T-cell (primary cell): ENCODE measurements around the gene DCC. TPM values are rescaled to one million over a fixed set of nuclear protein-coding genes. Genes with fewer than 3 reads are reported as not detected.
"Not testable (repeated sequence)": the region's sequence is repeated elsewhere in the genome, so short reads cannot be mapped to it uniquely, and the experiment has no call there.

ENCODE experiments used
- ATAC-seq, 4 experiments: fragments of 200-7000 bp in 3 of 4; fragments of 150-1000 bp in 1 of 4; cut with Tn5 transposase; replicated peaks in 1 of 4; 1 replicate in 3 of 4; 2 replicates in 1 of 4; pipeline ENCODE4 v1.10.0; 2021; ENCODE audit warnings: moderate library complexity in 3 of 4, mild to moderate bottlenecking in 2 of 4, moderate number of reproducible peaks in 1 of 4
- CTCF ChIA-PET, 2 donors: fragments of 300-600 bp; sonication (Branson Sonifier 250); formaldehyde crosslinking; loops; one replicate each; lab custom pipeline; 2022; ENCODE audit warnings: antibody characterized with exemption in 2 of 2; lab: Charles Lee
- POLR2A ChIA-PET, 2 donors: fragments of 300-600 bp; sonication (Branson Sonifier 250); formaldehyde crosslinking; loops; one replicate each; lab custom pipeline; 2022; ENCODE audit warnings: antibody characterized with exemption in 2 of 2; lab: Charles Lee
- DNase-seq, 35 experiments: peaks; one replicate each; pipeline versions ENCODE4 v3.0.0 to v3.0.0-alpha.2; 2013 to 2023
- H3K27ac ChIP-seq: one replicate; pipeline ENCODE4 v1.5.1; 2013; ENCODE audit warnings: low read length
- H3K27me3 ChIP-seq, 2 experiments: replicated peaks in 1 of 2; 1 replicate in 1 of 2; 2 replicates in 1 of 2; pipeline versions ENCODE4 v1.6.1 to v1.7.0; 2013; ENCODE audit warnings: low read length in 1 of 2, mixed read lengths in 1 of 2; ENCODE audit not compliant: control insufficient read depth in 2 of 2, insufficient read depth in 2 of 2; ENCODE audit errors: extremely low read depth in 1 of 2
- H3K36me3 ChIP-seq, 2 donors: 1 replicate in 1 of 2; 2 replicates in 1 of 2; pipeline versions ENCODE4 v1.6.1 to v1.7.0; 2013; ENCODE audit warnings: low read length in 1 of 2; ENCODE audit not compliant: control insufficient read depth in 2 of 2, insufficient read depth in 1 of 2; ENCODE audit errors: extremely low read depth in 1 of 2
- H3K4me1 ChIP-seq, 2 experiments: 1 replicate in 1 of 2; 2 replicates in 1 of 2; pipeline versions ENCODE4 v1.6.1 to v1.7.0; 2013; ENCODE audit warnings: low read length in 2 of 2, mixed read lengths in 1 of 2; ENCODE audit not compliant: insufficient read depth in 2 of 2, control insufficient read depth in 1 of 2; ENCODE audit errors: extremely low read depth in 1 of 2
- H3K4me3 ChIP-seq, 2 donors: 1 replicate in 1 of 2; 2 replicates in 1 of 2; pipeline versions ENCODE4 v1.5.1 to v1.7.0; 2013; ENCODE audit warnings: mild to moderate bottlenecking in 2 of 2, low read length in 1 of 2, moderate library complexity in 1 of 2; ENCODE audit not compliant: control insufficient read depth in 1 of 2; ENCODE audit errors: extremely low read depth in 1 of 2
- H3K9me3 ChIP-seq: 2 replicates; pipeline ENCODE4 v1.7.0; 2013
- H3K27ac Mint-ChIP-seq, 2 donors: one replicate each; pipeline ENCODE4 v1.8.0; 2020 to 2021; ENCODE audit warnings: mild to moderate bottlenecking in 2 of 2, mixed read lengths in 2 of 2
- H3K27me3 Mint-ChIP-seq, 2 donors: one replicate each; pipeline ENCODE4 v1.8.0; 2021 to 2022; ENCODE audit warnings: mixed read lengths in 2 of 2
- H3K36me3 Mint-ChIP-seq: one replicate; pipeline ENCODE4 v1.8.0; 2021; ENCODE audit warnings: mixed read lengths
- H3K4me1 Mint-ChIP-seq, 3 donors: one replicate each; pipeline ENCODE4 v1.8.0; 2020 to 2022; ENCODE audit warnings: mixed read lengths in 3 of 3, mild to moderate bottlenecking in 1 of 3
- H3K4me3 Mint-ChIP-seq, 3 donors: one replicate each; pipeline ENCODE4 v1.8.0; 2020 to 2022; ENCODE audit warnings: mild to moderate bottlenecking in 3 of 3, mixed read lengths in 3 of 3, moderate library complexity in 3 of 3
- H3K9me3 Mint-ChIP-seq, 3 donors: one replicate each; pipeline ENCODE4 v1.8.0; 2020 to 2022; ENCODE audit warnings: mixed read lengths in 3 of 3
- WGBS: methylation state at CpG from one replicate; pipeline ENCODE4 v1.1.5; 2013; ENCODE audit warnings: missing lambda C conversion rate; ENCODE audit not compliant: insufficient coverage; 5-methylcytosine and 5-hydroxymethylcytosine counted together
- total RNA-seq, 35 experiments: library from RNA in 6 of 35; stranded (reverse) in 6 of 35; fragments of 120-200 nt in 1 of 35; gene quantifications; one replicate each; pipeline versions ENCODE4 v1.2.1 to v1.2.4 and lab custom pipeline; 2013 to 2026

DCC gene
- total RNA-seq, 5 donors from 2014 or later (not counting 1 experiment from before 2014, with no cell fraction given): not detected

- Mint-ChIP-seq H3K4me3 (no peak overlapping the region), H3K36me3 (no peaks in the 10 kb centered on the region), H3K27me3 (no peaks in the 10 kb centered on the region), H3K9me3 (peaks cover 3 to 9% (median 6%) of the 10 kb centered on the region in 3 donors), H3K4me1 (no peaks in the 10 kb centered on the region), H3K27ac (no peak overlapping the region)
- DNase-seq (no peak), ATAC-seq (no peak)
- Histone ChIP-seq H3K36me3 (no peaks in the 10 kb centered on the region), H3K27ac (no peak overlapping the region), H3K9me3 (no peaks in the 10 kb centered on the region), H3K4me1 (no peaks in the 10 kb centered on the region), H3K27me3 (no peaks in the 10 kb centered on the region), H3K4me3 (no peak overlapping the region)
- POLR2A ChIA-PET: no interaction called here
- CTCF ChIA-PET: no interaction called here
- WGBS: 72% methylated on average over 3 of the region's 4 CpGs
Observed at GRCh38 chr18:52353589-52353988, 13.6 kb downstream of the DCC start.

DNA sequence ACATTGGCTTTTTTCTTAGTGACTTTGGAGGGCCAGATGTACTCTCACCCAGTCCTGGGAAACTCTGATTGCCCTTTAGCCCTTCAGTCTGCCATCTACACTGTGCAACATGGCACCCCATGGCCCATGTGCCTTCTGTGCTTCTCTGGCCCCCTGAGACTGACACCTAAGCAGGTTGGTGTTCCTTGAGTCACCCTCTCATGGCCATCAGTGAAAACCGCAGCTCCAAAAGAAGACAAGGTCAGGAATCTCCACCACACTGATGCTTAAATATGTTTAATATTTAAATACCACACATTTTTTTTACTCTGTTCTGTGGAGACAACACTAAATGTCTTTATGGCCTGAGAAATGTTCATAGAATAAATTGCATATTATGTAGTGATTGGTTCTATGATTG, 23.9 kb downstream of the DCC start:
- Mint-ChIP-seq H3K27me3 (no peaks in the 10 kb centered on the region), H3K4me3 (no peak overlapping the region), H3K4me1 (no peaks in the 10 kb centered on the region), H3K9me3 (peaks cover 0 to 4% (median 2%) of the 10 kb centered on the region in 3 donors), H3K27ac (no peak overlapping the region), H3K36me3 (no peaks in the 10 kb centered on the region)
- ATAC-seq (no peak), DNase-seq (no peak)
- H3K36me3 ChIP-seq: no peaks in the 10 kb centered on the region
- no peaks in the 10 kb centered on the region for H3K4me1 ChIP-seq
- no CpG with 5 or more reads among the region's 1 CpG for WGBS
- H3K27ac ChIP-seq: no peak overlapping the region
- ChIA-PET CTCF (no interaction called here), POLR2A (no interaction called here)
- no peak overlapping the region for H3K4me3 ChIP-seq
- no peaks in the 10 kb centered on the region for H3K27me3 ChIP-seq
- no peaks in the 10 kb centered on the region for H3K9me3 ChIP-seq

DNA sequence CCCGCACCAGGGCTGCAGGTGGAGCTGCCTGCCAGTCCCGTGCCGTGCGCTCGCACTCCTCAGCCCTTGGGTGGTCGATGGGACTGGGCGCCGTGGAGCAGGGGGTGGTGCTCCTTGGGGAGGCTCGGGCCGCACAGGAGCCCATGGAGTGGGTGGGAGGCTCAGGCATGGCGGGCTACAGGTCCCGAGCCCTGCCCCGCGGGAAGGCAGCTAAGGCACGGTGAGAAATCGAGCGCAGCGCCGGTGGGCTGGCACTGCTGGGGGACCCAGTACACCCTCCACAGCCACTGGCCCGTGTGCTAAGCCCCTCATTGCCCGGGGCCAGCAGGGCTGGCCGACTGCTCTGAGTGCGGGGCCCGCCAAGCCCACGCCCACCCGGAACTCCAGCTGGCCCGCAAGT, 26.9 kb downstream of the DCC start:
- WGBS: 90% methylated on average over 14 of the region's 27 CpGs
- H3K4me3 Mint-ChIP-seq, H3K9me3 ChIP-seq, H3K27ac Mint-ChIP-seq, H3K4me1 Mint-ChIP-seq, H3K4me1 ChIP-seq, H3K36me3 Mint-ChIP-seq, H3K27ac ChIP-seq, CTCF ChIA-PET, H3K9me3 Mint-ChIP-seq, H3K36me3 ChIP-seq, ATAC-seq, POLR2A ChIA-PET, H3K27me3 Mint-ChIP-seq, DNase-seq, H3K4me3 ChIP-seq, H3K27me3 ChIP-seq: not testable (repeated sequence)

GRCh38 chr18:52367953-52368742, 28.2 kb downstream of the DCC start:
- Mint-ChIP-seq H3K9me3 (peaks cover 0 to 4% (median 0%) of the 10 kb centered on the region in 3 donors), H3K36me3 (no peaks in the 10 kb centered on the region), H3K27ac (no peak overlapping the region), H3K27me3 (no peaks in the 10 kb centered on the region), H3K4me3 (no peak overlapping the region), H3K4me1 (no peaks in the 10 kb centered on the region)
- Histone ChIP-seq H3K27ac (no peak overlapping the region), H3K4me3 (no peak overlapping the region), H3K4me1 (no peaks in the 10 kb centered on the region), H3K36me3 (no peaks in the 10 kb centered on the region), H3K27me3 (no peaks in the 10 kb centered on the region), H3K9me3 (no peaks in the 10 kb centered on the region)
- WGBS: no CpG with 5 or more reads among the region's 3 CpGs
- ChIA-PET POLR2A (interaction anchor here in 1 of 2 donors (0.6 kb wide), 1 partner anchor 760 kb away, joined by 3 read pairs; no protein-coding TSS in a partner anchor), CTCF (no interaction called here)
- ATAC-seq (no peak), DNase-seq (no peak)

DNA sequence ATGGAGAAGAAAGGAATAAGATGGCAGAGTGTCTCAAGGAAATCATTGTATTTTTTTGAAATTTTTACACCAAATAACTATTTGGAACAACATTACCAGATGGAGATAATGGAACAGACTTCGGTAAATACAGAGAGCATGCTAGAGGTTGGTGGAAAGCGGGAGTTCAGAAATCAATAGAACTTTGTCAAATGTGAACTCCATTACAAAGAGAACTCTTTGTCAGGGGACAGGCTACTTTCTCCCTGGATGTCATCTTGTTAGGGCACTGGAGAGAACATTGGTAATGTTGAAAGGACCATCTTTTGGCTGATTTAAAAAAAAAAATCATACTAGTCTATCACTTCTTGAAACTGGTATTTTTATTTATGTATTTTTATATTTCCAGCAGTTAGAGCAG, 30.8 kb downstream of the DCC start:
- Mint-ChIP-seq H3K36me3 (no peaks in the 10 kb centered on the region), H3K27me3 (no peaks in the 10 kb centered on the region), H3K4me3 (no peak overlapping the region), H3K4me1 (no peaks in the 10 kb centered on the region), H3K27ac (no peak overlapping the region), H3K9me3 (peaks cover 0 to 4% (median 0%) of the 10 kb centered on the region in 3 donors)
- Histone ChIP-seq H3K27ac (no peak overlapping the region), H3K36me3 (no peaks in the 10 kb centered on the region), H3K4me1 (no peaks in the 10 kb centered on the region), H3K9me3 (no peaks in the 10 kb centered on the region), H3K4me3 (no peak overlapping the region), H3K27me3 (no peaks in the 10 kb centered on the region)
- no CpG with 5 or more reads among the region's 2 CpGs for WGBS
- ChIA-PET CTCF (no interaction called here), POLR2A (no interaction called here)
- DNase-seq: no peak
- ATAC-seq: no peak

GRCh38 chr18:52376104-52376503, 36.1 kb downstream of the DCC start:
- no peak for ATAC-seq
- no CpG with 5 or more reads among the region's 1 CpG for WGBS
- Mint-ChIP-seq H3K4me3 (no peak overlapping the region), H3K4me1 (no peaks in the 10 kb centered on the region), H3K36me3 (no peaks in the 10 kb centered on the region), H3K27me3 (no peaks in the 10 kb centered on the region), H3K27ac (no peak overlapping the region), H3K9me3 (no peaks in the 10 kb centered on the region)
- CTCF ChIA-PET: no interaction called here
- Histone ChIP-seq H3K27me3 (no peaks in the 10 kb centered on the region), H3K36me3 (no peaks in the 10 kb centered on the region), H3K27ac (no peak overlapping the region), H3K4me1 (no peaks in the 10 kb centered on the region), H3K9me3 (no peaks in the 10 kb centered on the region), H3K4me3 (no peak overlapping the region)
- DNase-seq: no peak
- POLR2A ChIA-PET: no interaction called here
